LNCaP clone FGC (cell line): Measurements from ENCODE around the gene SUSD2.
"Not testable (repeated sequence)": the region's sequence is repeated elsewhere in the genome, so short reads cannot be mapped to it uniquely, and the experiment has no call there.

Source experiments
- DNase-seq: peaks from one replicate; pipeline ENCODE4 v3.0.0-alpha.2; 2011; ENCODE audit warnings: low read depth
- H3K4me3 ChIP-seq: 2 replicates; pipeline ENCODE4 v1.5.1; 2011; ENCODE audit warnings: mild to moderate bottlenecking, low read depth, low read length, control low read depth
- CTCF ChIP-seq: IDR thresholded peaks from 2 replicates; pipeline ENCODE4 v1.5.1; 2012; ENCODE audit warnings: mild to moderate bottlenecking; ENCODE audit not compliant: control insufficient read depth, insufficient read depth; ENCODE audit errors: extremely low read depth

Gene SUSD2

GRCh38 chr22:24232124-24232523 is 50.8 kb downstream of the SUSD2 start:
- no peak for TF ChIP-seq CTCF
- no peak overlapping the region for H3K4me3 ChIP-seq
- no peak for DNase-seq

GRCh38 chr22:24232725-24233124 is 51.4 kb downstream of the SUSD2 start:
- TF ChIP-seq CTCF: no peak
- no peak for DNase-seq

GRCh38 chr22:24233235-24233634 is 51.9 kb downstream of the SUSD2 start:
- DNase-seq: no peak
- no peak overlapping the region for H3K4me3 ChIP-seq
- no peak for TF ChIP-seq CTCF

More at GRCh38 chr22:24232725-24233124, 51.4 kb downstream of the SUSD2 start:
- H3K4me3 ChIP-seq: no peak overlapping the region

DNA sequence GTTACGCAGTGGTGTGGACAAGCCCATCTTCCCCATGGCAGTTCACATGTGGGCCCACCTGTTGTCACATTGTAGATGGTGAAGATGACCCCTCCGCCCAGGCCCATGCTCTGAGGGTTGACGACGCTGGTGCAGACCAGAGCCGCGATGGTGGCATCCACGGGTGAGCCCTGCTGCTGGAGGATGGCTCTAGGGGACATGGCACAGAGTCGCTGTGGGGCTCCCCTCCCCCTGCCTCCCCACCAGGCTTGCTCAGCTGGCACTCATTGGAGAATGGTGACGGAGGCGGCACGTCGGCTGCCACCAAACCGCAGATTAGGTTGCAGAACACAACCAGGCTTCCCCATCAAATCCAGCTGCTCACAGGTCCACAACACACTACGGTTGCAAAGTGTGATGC is 52.5 kb downstream of the SUSD2 start:
- no peak overlapping the region for H3K4me3 ChIP-seq
- no peak for DNase-seq
- TF ChIP-seq CTCF: no peak

- no peak for DNase-seq
- H3K4me3 ChIP-seq: no peak overlapping the region
- TF ChIP-seq CTCF: no peak
These were observed 54.0 kb downstream of the SUSD2 start for GRCh38 chr22:24235315-24235714.

DNA sequence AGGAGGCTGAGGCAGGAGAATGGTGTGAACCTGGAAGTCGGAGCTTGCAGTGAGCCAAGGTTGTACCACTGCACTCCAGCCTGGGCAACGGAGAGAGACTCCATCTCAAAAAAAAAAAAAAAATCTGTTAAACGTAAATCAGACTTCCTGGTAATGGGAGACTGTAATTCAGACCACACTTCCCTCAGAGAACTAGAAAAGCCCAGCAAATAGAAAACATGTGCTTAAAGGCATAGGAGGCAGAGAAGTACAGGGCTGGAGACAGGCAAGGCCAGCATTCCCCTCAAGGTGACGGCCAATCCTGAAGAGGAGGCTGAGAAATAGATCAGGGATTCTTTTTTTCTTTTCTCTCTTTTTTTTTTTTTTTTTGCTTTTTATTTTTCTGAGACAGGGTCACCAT is 55.4 kb downstream of the SUSD2 start:
- TF ChIP-seq CTCF: no peak
- DNase-seq: no peak
- H3K4me3 ChIP-seq: no peak overlapping the region

DNA sequence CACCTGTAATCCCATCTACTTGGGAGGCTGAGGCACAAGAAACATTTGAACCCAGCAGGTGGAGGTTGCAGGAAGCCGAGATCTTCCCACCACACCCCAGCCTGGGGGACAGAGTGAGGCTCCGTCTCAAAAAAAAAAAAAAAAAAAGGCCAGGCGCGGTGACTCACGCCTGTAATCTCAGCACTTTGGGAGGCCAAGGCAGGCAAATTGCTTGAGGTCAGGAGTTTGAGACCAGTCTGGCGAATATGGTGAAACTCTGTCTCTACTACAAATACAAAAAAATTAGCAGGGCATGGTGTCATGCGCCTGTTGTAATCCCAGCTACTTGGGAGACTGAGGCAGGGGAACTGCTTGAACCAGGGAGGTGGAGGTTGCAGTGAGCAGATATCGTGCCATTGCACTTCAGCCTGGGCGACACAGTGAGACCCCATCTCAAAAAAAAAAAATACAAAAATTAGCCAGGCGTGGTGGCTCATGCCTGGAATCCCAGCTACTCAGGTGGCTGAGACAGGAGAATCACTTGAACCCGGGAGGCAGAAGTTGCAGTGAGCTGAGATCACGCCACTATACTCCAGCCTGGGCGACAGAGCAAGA is 56.9 kb downstream of the SUSD2 start:
- H3K4me3 ChIP-seq, DNase-seq: not testable (repeated sequence)
